ENCODE data around the gene SYT17.

DNA sequence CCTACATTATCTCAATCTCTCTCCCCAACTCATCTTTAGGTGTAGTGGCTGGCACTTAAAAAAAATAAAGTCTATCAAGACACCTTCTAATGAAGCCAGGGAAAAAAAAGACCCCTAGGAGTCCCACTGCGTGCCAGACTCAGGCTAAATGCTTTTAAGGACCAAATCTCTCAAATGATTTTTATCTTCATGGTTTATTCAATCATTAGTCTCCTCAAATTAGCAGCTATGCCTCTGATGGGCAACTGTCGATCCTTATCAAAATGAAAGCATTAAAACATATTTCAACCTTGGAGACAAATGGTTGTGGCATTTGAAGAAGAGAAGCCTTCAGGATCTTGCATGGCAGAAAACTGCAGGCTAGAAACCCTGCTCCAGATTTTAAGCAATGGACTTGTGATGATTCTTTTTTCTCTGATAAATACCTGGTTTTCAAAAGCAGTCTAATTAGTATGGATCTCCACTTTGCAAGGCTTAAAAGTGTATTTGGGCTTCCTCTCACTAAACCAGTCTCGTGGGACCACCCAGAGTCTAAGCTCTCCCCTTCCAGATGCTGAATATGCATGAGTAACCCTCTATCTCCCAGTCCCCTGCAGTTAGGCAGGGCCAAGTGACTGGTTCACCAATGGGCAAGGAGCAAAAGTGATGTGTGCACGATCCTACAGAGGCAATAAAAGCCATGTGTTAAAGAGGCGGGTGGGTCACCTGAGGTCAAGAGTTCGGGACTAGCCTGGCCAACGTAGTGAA, 39.4 kb upstream of the SYT17 start:
- TF ChIP-seq CTCF (conservative IDR thresholded peaks at IDR 0.05) (no peak), EZH2 (IDR thresholded peaks at IDR 0.05; ENCODE audit: low read depth) (no peak)

Measured in PC-9 (cell line).